Activated naive CD4-positive, alpha-beta T cell treated with anti-CD3 and anti-CD28 coated beads for 36 hours (primary cell): Measurements from ENCODE around the gene TBC1D25. TPM values are rescaled to one million over a fixed set of nuclear protein-coding genes. Genes with fewer than 3 reads are reported as not detected.

Experiments
- CTCF ChIA-PET: fragments of 350-600 bp; sonication (Branson Sonifier 250); formaldehyde crosslinking; loops from one replicate; lab custom pipeline; 2021; ENCODE audit warnings: antibody characterized with exemption; lab: Charles Lee
- DNase-seq: peaks from one replicate; pipeline ENCODE4 v3.0.0-alpha.2; 2020
- H3K27ac Mint-ChIP-seq: one replicate; pipeline ENCODE4 v1.8.0; 2021; ENCODE audit warnings: mild to moderate bottlenecking, mixed read lengths
- H3K27me3 Mint-ChIP-seq: one replicate; pipeline ENCODE4 v1.8.0; 2021; ENCODE audit warnings: low read depth, mixed read lengths
- H3K36me3 Mint-ChIP-seq: one replicate; pipeline ENCODE4 v1.8.0; 2021; ENCODE audit warnings: low read depth, mixed read lengths
- H3K4me1 Mint-ChIP-seq: one replicate; pipeline ENCODE4 v1.8.0; 2021; ENCODE audit warnings: low read depth, mixed read lengths
- H3K4me3 Mint-ChIP-seq: one replicate; pipeline ENCODE4 v1.8.0; 2021; ENCODE audit warnings: mild to moderate bottlenecking, moderate library complexity, mixed read lengths
- H3K9me3 Mint-ChIP-seq: one replicate; pipeline ENCODE4 v1.8.0; 2021; ENCODE audit warnings: mixed read lengths
- intact Hi-C: fragments of 100-400 bp; cut with micrococcal nuclease; formaldehyde crosslinking; loops from one replicate; pipeline ENCODE4 v1.15.1; 2023
- total RNA-seq, 2 experiments: library from RNA; stranded (reverse); gene quantifications; one replicate each; pipeline ENCODE4 v1.2.3, GENCODE V29; 2021

Gene TBC1D25
- 10 to 100 TPM; 10.6 to 11.1 TPM for total RNA-seq

GRCh38 chrX:48539345-48540027 is at the start of gene TBC1D25:
TSS of gene TBC1D25 (plus strand) at chrX:48539714. CDS start at chrX:48539798, 84 bp downstream.
- Mint-ChIP-seq H3K4me3 (peak within 1 kb of the TSS; percentile 88), H3K4me1 (peaks cover 12% of the 10 kb centered on the region), H3K27ac (peak within 1 kb of the TSS; percentile 93), H3K9me3 (no peaks in the 10 kb centered on the region), H3K27me3 (no peaks in the 10 kb centered on the region), H3K36me3 (peaks cover 12% of the 10 kb centered on the region)
- CTCF ChIA-PET = interaction anchor here (0.7 to 1.6 kb wide), 5 partner anchors 10 to 71 kb away, joined by 3 to 6 read pairs (median 5); no protein-coding TSS in a partner anchor
- intact Hi-C loops = loop anchor here (1.0 to 2.0 kb wide), 6 partner anchors 18 to 262 kb away; partner anchors contain the start of genes EBP, PORCN, RBM3 and WDR13
- peak; percentile 98 for DNase-seq

- Mint-ChIP-seq H3K27me3 (no peaks in the 10 kb centered on the region), H3K4me3 (no peak overlapping the region), H3K9me3 (no peaks in the 10 kb centered on the region), H3K4me1 (no peaks in the 10 kb centered on the region), H3K27ac (no peak overlapping the region), H3K36me3 (no peaks in the 10 kb centered on the region)
- CTCF ChIA-PET = no interaction called here
- DNase-seq = no peak
- intact Hi-C loops = loop anchor here (5.0 kb wide), 1 partner anchor 408 kb away; no protein-coding TSS in a partner anchor
These were observed 49.6 kb upstream of the TBC1D25 start for GRCh38 chrX:48489892-48490291.

GRCh38 chrX:48490661-48491060 is 48.9 kb upstream of the TBC1D25 start:
- Mint-ChIP-seq H3K27ac (no peak overlapping the region), H3K9me3 (no peaks in the 10 kb centered on the region), H3K4me1 (no peaks in the 10 kb centered on the region), H3K36me3 (no peaks in the 10 kb centered on the region), H3K27me3 (no peaks in the 10 kb centered on the region), H3K4me3 (no peak overlapping the region)
- no peak for DNase-seq
- CTCF ChIA-PET = no interaction called here
- intact Hi-C loops = loop anchor here (5.0 kb wide), 1 partner anchor 408 kb away; no protein-coding TSS in a partner anchor

GRCh38 chrX:48491809-48492208 is 47.7 kb upstream of the TBC1D25 start:
- no peaks in the 10 kb centered on the region for H3K27me3 Mint-ChIP-seq
- no peak for DNase-seq
- no peak overlapping the region for H3K4me3 Mint-ChIP-seq
- H3K36me3 Mint-ChIP-seq = no peaks in the 10 kb centered on the region
- CTCF ChIA-PET = no interaction called here
- H3K9me3 Mint-ChIP-seq = no peaks in the 10 kb centered on the region
- intact Hi-C loops = loop anchor here (5.0 kb wide), 1 partner anchor 410 kb away; no protein-coding TSS in a partner anchor
- no peak overlapping the region for H3K27ac Mint-ChIP-seq
- H3K4me1 Mint-ChIP-seq = no peaks in the 10 kb centered on the region

DNA sequence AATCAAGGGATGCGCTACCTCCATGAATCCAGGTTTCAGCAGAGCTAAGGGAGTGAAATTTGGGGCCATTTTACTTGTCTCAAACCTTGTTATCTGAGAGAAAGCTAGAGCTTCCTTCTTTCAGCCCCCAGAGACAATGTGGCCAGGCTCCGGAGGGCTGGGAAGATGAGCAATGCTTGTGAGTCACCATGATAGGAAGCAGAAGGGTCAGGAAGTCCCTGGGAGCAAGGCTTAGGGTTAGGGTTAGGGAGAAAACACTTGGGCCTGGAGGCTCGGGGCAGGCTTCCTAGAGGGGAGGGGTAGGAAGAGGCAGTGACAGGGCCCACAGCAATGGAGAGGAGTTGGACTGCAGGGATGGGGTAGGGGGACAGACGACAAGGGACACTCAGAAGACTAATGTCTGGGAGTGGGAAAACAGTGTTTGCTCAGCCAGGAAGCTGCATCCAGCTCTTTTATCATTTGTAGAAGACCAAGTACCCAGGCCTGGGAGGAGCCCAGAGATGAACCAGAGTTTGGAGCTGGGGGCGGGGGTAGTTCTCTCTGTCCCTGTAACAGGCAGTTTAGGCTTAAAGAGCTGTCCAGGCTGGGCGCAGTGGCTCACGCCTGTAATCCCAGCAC is 47.1 kb upstream of the TBC1D25 start:
- H3K4me3 Mint-ChIP-seq = no peak overlapping the region
- intact Hi-C loops = loop anchor here (5.0 kb wide), 1 partner anchor 410 kb away; no protein-coding TSS in a partner anchor
- no peaks in the 10 kb centered on the region for H3K27me3 Mint-ChIP-seq
- H3K4me1 Mint-ChIP-seq = no peaks in the 10 kb centered on the region
- no peaks in the 10 kb centered on the region for H3K9me3 Mint-ChIP-seq
- CTCF ChIA-PET = no interaction called here
- no peaks in the 10 kb centered on the region for H3K36me3 Mint-ChIP-seq
- DNase-seq = no peak
- H3K27ac Mint-ChIP-seq = no peak overlapping the region

DNA sequence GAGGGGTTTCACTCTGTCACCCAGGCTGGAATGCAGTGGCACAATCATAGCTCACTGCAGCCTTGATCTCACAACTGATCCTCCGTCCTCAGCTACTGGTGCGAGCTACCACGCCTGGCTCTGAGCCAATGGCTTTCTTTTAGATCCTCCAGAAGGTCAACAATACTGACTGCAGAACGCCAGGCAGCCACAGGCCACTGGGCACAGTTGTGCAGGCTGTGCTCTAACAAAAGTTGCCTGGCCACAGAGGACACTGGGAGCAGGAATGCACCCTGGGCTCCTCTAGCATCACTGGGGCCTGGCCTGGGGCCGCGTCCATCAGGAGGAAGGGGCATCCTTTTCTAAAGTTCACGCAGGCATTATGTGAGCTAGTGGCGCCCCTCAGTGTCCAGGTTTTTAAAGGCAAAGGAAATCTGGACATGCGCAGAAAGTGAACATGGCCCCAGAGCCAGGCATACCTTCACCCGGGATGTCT is 45.6 kb upstream of the TBC1D25 start:
- intact Hi-C loops = loop anchor here (5.0 kb wide), 1 partner anchor 412 kb away; no protein-coding TSS in a partner anchor
- Mint-ChIP-seq H3K4me1 (no peaks in the 10 kb centered on the region), H3K36me3 (no peaks in the 10 kb centered on the region), H3K27me3 (no peaks in the 10 kb centered on the region), H3K27ac (no peak overlapping the region), H3K9me3 (no peaks in the 10 kb centered on the region), H3K4me3 (no peak overlapping the region)
- CTCF ChIA-PET = interaction anchor here (0.6 to 1.4 kb wide), 4 partner anchors 28 to 813 kb away, joined by 3 to 7 read pairs (median 3); no protein-coding TSS in a partner anchor
- peak; percentile 30 for DNase-seq

DNA sequence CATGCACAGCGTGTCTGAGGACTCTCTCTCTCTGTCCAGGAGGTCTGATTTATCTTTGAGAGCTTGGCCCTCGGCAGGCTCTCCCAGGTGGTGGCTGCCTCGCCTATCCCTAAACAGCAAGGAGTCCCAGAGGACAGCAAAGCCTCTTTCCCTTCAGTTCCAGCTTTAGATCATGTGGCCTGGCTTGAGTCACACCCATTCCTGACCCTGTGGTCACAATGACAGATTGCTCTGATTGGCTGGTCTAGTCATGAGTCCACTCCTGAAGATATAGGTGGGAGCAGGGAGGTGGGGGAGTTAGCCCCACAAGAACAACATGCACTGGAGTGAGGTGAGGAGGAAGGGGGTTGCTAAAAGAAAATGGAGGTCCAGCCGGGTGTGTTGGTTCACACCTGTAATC is 42.9 kb upstream of the TBC1D25 start:
- Mint-ChIP-seq H3K9me3 (no peaks in the 10 kb centered on the region), H3K4me1 (no peaks in the 10 kb centered on the region), H3K27ac (no peak overlapping the region), H3K36me3 (no peaks in the 10 kb centered on the region), H3K27me3 (no peaks in the 10 kb centered on the region), H3K4me3 (no peak overlapping the region)
- intact Hi-C loops = no loop called here
- DNase-seq = no peak
- CTCF ChIA-PET = no interaction called here

GRCh38 chrX:48497871-48498270 is 41.6 kb upstream of the TBC1D25 start:
- H3K27me3 Mint-ChIP-seq = no peaks in the 10 kb centered on the region
- H3K27ac Mint-ChIP-seq = no peak overlapping the region
- no peak for DNase-seq
- H3K4me1 Mint-ChIP-seq = no peaks in the 10 kb centered on the region
- H3K9me3 Mint-ChIP-seq = no peaks in the 10 kb centered on the region
- CTCF ChIA-PET = no interaction called here
- H3K36me3 Mint-ChIP-seq = no peaks in the 10 kb centered on the region
- intact Hi-C loops = no loop called here
- no peak overlapping the region for H3K4me3 Mint-ChIP-seq

GRCh38 chrX:48498374-48498809 is 41.1 kb upstream of the TBC1D25 start:
- CTCF ChIA-PET = no interaction called here
- Mint-ChIP-seq H3K4me1 (no peaks in the 10 kb centered on the region), H3K27me3 (no peaks in the 10 kb centered on the region), H3K4me3 (no peak overlapping the region), H3K36me3 (no peaks in the 10 kb centered on the region), H3K27ac (no peak overlapping the region), H3K9me3 (no peaks in the 10 kb centered on the region)
- intact Hi-C loops = no loop called here
- DNase-seq = no peak

- Mint-ChIP-seq H3K4me1 (peaks cover 5% of the 10 kb centered on the region), H3K9me3 (no peaks in the 10 kb centered on the region), H3K4me3 (no peak overlapping the region), H3K36me3 (no peaks in the 10 kb centered on the region), H3K27me3 (no peaks in the 10 kb centered on the region), H3K27ac (no peak overlapping the region)
- CTCF ChIA-PET = no interaction called here
- DNase-seq = no peak
- intact Hi-C loops = no loop called here
These were observed 35.3 kb upstream of the TBC1D25 start for GRCh38 chrX:48504261-48504660.

DNA sequence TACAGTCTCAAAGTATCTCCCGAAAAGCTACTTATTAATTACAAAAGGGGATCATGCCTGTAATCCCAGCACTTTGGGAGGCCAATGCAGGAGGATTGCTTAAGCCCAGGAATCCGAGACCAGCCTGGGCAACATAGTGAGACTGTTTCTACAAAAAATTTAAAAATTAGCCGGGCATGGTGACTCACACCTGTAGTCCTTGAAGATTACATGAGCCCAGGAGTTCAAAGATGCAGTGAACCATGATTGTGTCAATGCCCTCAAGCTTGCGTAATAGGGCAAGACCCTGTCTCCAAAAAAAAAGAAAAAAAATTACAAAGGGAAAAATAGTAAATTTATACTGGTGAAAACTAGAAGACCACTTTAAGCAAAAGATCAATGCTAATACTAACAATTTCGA is 34.0 kb upstream of the TBC1D25 start:
- Mint-ChIP-seq H3K27ac (no peak overlapping the region), H3K9me3 (no peaks in the 10 kb centered on the region), H3K4me1 (peaks cover 13% of the 10 kb centered on the region), H3K36me3 (no peaks in the 10 kb centered on the region), H3K4me3 (no peak overlapping the region), H3K27me3 (no peaks in the 10 kb centered on the region)
- intact Hi-C loops = no loop called here
- no peak for DNase-seq
- CTCF ChIA-PET = no interaction called here

DNA sequence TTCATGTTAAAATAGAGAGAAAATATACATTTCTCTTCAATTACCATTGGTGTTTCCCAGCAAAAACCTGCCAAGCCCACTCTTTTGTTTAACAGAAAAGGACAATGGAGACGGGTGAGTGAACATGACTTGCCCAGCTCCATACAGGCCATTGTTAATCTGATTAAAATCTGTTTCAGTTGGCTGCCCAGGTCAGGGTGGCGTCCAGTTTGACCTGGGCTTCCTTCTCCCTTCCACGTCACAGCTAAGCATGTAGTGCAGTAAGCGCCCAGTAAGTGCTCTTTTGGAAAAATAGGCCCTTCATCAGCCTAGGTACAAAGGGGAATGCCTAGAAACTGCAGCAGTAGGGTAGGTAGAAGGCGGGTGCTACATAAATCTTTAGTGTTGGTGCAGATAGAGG is 32.3 kb upstream of the TBC1D25 start:
- Mint-ChIP-seq H3K9me3 (no peaks in the 10 kb centered on the region), H3K36me3 (no peaks in the 10 kb centered on the region), H3K4me3 (no peak overlapping the region), H3K27ac (no peak overlapping the region), H3K27me3 (no peaks in the 10 kb centered on the region), H3K4me1 (peaks cover 13% of the 10 kb centered on the region)
- CTCF ChIA-PET = no interaction called here
- DNase-seq = no peak
- intact Hi-C loops = no loop called here
